HEK293 (cell line): Measurements from ENCODE around the gene KPNA6.

Source experiments
- CTCF ChIP-seq: fragments of 450-650 bp; formaldehyde crosslinking; IDR thresholded peaks from 2 replicates; pipeline ENCODE4 v1.5.1; 2016; ENCODE audit warnings: missing biosample characterization, missing genetic modification characterization
- GLI4 ChIP-seq: fragments of 450-650 bp; formaldehyde crosslinking; IDR thresholded peaks from 2 replicates; pipeline ENCODE4 v1.5.1; 2016; ENCODE audit warnings: missing biosample characterization, missing genetic modification characterization
- GLIS1 ChIP-seq: fragments of 450-650 bp; formaldehyde crosslinking; IDR thresholded peaks from 2 replicates; pipeline ENCODE4 v1.5.1; 2016; ENCODE audit warnings: missing biosample characterization, missing genetic modification characterization
- GLIS2 ChIP-seq: fragments of 450-650 bp; formaldehyde crosslinking; IDR thresholded peaks from 2 replicates; pipeline ENCODE4 v1.5.1; 2016; ENCODE audit warnings: missing biosample characterization, missing genetic modification characterization
- PBX3 ChIP-seq: sonication (generic); formaldehyde crosslinking; IDR thresholded peaks from 2 replicates; pipeline ENCODE4 v1.8.1; 2022; ENCODE audit warnings: mild to moderate bottlenecking, moderate library complexity, missing genetic modification reagents
- PRDM1 ChIP-seq: fragments of 450-650 bp; formaldehyde crosslinking; IDR thresholded peaks from 2 replicates; pipeline ENCODE4; 2016; ENCODE audit warnings: missing biosample characterization, missing genetic modification characterization
- REST ChIP-seq: fragments of 450-650 bp; formaldehyde crosslinking; IDR thresholded peaks from 2 replicates; pipeline ENCODE4 v1.5.1; 2016; ENCODE audit warnings: missing biosample characterization, missing genetic modification characterization
- WT1 ChIP-seq: fragments of 450-650 bp; formaldehyde crosslinking; IDR thresholded peaks from 2 replicates; pipeline ENCODE4 v1.5.1; 2016; ENCODE audit warnings: missing biosample characterization, missing genetic modification characterization
- ZBTB1 ChIP-seq: fragments of 450-650 bp; formaldehyde crosslinking; IDR thresholded peaks from 2 replicates; pipeline ENCODE4 v1.5.1; 2016; ENCODE audit warnings: missing biosample characterization, missing genetic modification characterization
- ZBTB20 ChIP-seq: fragments of 450-650 bp; formaldehyde crosslinking; IDR thresholded peaks from 2 replicates; pipeline ENCODE4 v1.5.1; 2016; ENCODE audit warnings: missing biosample characterization, missing genetic modification characterization
- ZBTB49 ChIP-seq: fragments of 450-650 bp; formaldehyde crosslinking; IDR thresholded peaks from 2 replicates; pipeline ENCODE4 v1.5.1; 2016; ENCODE audit warnings: missing biosample characterization, missing genetic modification characterization, low read depth
- ZFP37 ChIP-seq: fragments of 450-650 bp; formaldehyde crosslinking; IDR thresholded peaks from 2 replicates; pipeline ENCODE4 v1.5.1; 2016; ENCODE audit warnings: missing biosample characterization, missing genetic modification characterization
- ZNF16 ChIP-seq: fragments of 450-650 bp; formaldehyde crosslinking; IDR thresholded peaks from 2 replicates; pipeline ENCODE4 v1.5.1; 2016; ENCODE audit warnings: low read depth, missing biosample characterization, missing genetic modification characterization
- ZNF211 ChIP-seq: fragments of 450-650 bp; formaldehyde crosslinking; IDR thresholded peaks from 2 replicates; pipeline ENCODE4 v1.5.1; 2016; ENCODE audit warnings: low read depth, missing biosample characterization, missing genetic modification characterization
- ZNF24 ChIP-seq: fragments of 450-650 bp; formaldehyde crosslinking; IDR thresholded peaks from 2 replicates; pipeline ENCODE4 v1.5.1; 2016; ENCODE audit warnings: missing biosample characterization, missing genetic modification characterization
- ZNF248 ChIP-seq: fragments of 450-650 bp; formaldehyde crosslinking; IDR thresholded peaks from 2 replicates; pipeline ENCODE4 v1.5.1; 2017; ENCODE audit warnings: missing biosample characterization, missing genetic modification characterization
- ZNF37A ChIP-seq: fragments of 450-650 bp; IDR thresholded peaks from 2 replicates; pipeline ENCODE4 v1.5.1; 2018; ENCODE audit warnings: missing biosample characterization, missing genetic modification characterization
- ZNF391 ChIP-seq: fragments of 450-650 bp; formaldehyde crosslinking; IDR thresholded peaks from 2 replicates; pipeline ENCODE4 v1.5.1; 2016; ENCODE audit warnings: low read depth, missing biosample characterization, missing genetic modification characterization, borderline replicate concordance
- ZNF501 ChIP-seq: fragments of 450-650 bp; formaldehyde crosslinking; IDR thresholded peaks from 2 replicates; pipeline ENCODE4 v1.5.1; 2016; ENCODE audit warnings: missing biosample characterization, missing genetic modification characterization
- ZNF510 ChIP-seq: fragments of 450-650 bp; formaldehyde crosslinking; IDR thresholded peaks from 2 replicates; pipeline ENCODE4 v1.5.1; 2018; ENCODE audit warnings: mild to moderate bottlenecking, missing genetic modification characterization, missing biosample characterization; ENCODE audit not compliant: insufficient replicate concordance
- ZNF521 ChIP-seq: fragments of 450-650 bp; formaldehyde crosslinking; IDR thresholded peaks from 2 replicates; pipeline ENCODE4 v1.5.1; 2017; ENCODE audit warnings: missing biosample characterization, mild to moderate bottlenecking, missing genetic modification characterization
- ZNF555 ChIP-seq: fragments of 450-650 bp; formaldehyde crosslinking; conservative IDR thresholded peaks from 2 replicates; pipeline ENCODE4 v1.5.1; 2017; ENCODE audit warnings: missing biosample characterization, mild to moderate bottlenecking, missing genetic modification characterization, inconsistent platforms
- ZNF561 ChIP-seq: fragments of 450-650 bp; IDR thresholded peaks from 2 replicates; pipeline ENCODE4 v1.5.1; 2018; ENCODE audit warnings: missing biosample characterization, missing genetic modification characterization, borderline replicate concordance
- ZNF610 ChIP-seq: fragments of 450-650 bp; formaldehyde crosslinking; IDR thresholded peaks from 2 replicates; pipeline ENCODE4 v1.5.1; 2016; ENCODE audit warnings: missing biosample characterization, missing genetic modification characterization, borderline replicate concordance
- ZNF645 ChIP-seq: fragments of 450-650 bp; formaldehyde crosslinking; IDR thresholded peaks from 2 replicates; pipeline ENCODE4; 2016; ENCODE audit warnings: missing biosample characterization, missing genetic modification characterization
- ZNF664 ChIP-seq: fragments of 450-650 bp; formaldehyde crosslinking; IDR thresholded peaks from 2 replicates; pipeline ENCODE4 v1.5.1; 2016; ENCODE audit warnings: missing biosample characterization, missing genetic modification characterization
- ZNF701 ChIP-seq: fragments of 450-650 bp; formaldehyde crosslinking; IDR thresholded peaks from 2 replicates; pipeline ENCODE4 v1.5.1; 2016; ENCODE audit warnings: missing biosample characterization, missing genetic modification characterization
- ZNF76 ChIP-seq: fragments of 450-650 bp; formaldehyde crosslinking; IDR thresholded peaks from 2 replicates; pipeline ENCODE4; 2016; ENCODE audit warnings: low read depth, missing biosample characterization, missing genetic modification characterization, borderline replicate concordance
- ZNF791 ChIP-seq: fragments of 450-650 bp; formaldehyde crosslinking; IDR thresholded peaks from 2 replicates; pipeline ENCODE4 v1.5.1; 2016; ENCODE audit warnings: missing biosample characterization, missing genetic modification characterization

KPNA6 gene

GRCh38 chr1:32072622-32073298 is 35.1 kb upstream of the KPNA6 start, which contains the start of gene TMEM39B (continued):
- peak; percentile 40; the same call in 1 of the 2 replicates for TF ChIP-seq ZFP37 (tag by site-specific recombination)
- no peak for TF ChIP-seq ZNF701 (tag by site-specific recombination)
- TF ChIP-seq ZNF555 (tag by site-specific recombination): no peak
- TF ChIP-seq GLI4 (tag by site-specific recombination): no peak
- TF ChIP-seq ZBTB1 (tag by site-specific recombination): no peak
- TF ChIP-seq ZNF561 (tag by site-specific recombination): peak; percentile 60; the same call in 1 of the 2 replicates
- TF ChIP-seq PBX3 (CRISPR knock-in tag): no peak
- no peak for TF ChIP-seq ZNF664 (tag by site-specific recombination)
- no peak; the same call in 1 of the 2 replicates for TF ChIP-seq WT1 (tag by site-specific recombination)
- no peak for TF ChIP-seq REST (tag by site-specific recombination)
- TF ChIP-seq ZBTB20: peak; percentile 45; the same call in 1 of the 2 replicates
- TF ChIP-seq CTCF (tag by site-specific recombination): peak; percentile 10; the same call in 1 of the 2 replicates
- TF ChIP-seq ZNF211 (tag by site-specific recombination): no peak
- no peak for TF ChIP-seq ZNF248
- TF ChIP-seq ZNF791 (tag by site-specific recombination): no peak
- TF ChIP-seq PRDM1 (tag by site-specific recombination): no peak
- TF ChIP-seq GLIS1 (tag by site-specific recombination): peak; percentile 69; the same call in 1 of the 2 replicates
- TF ChIP-seq ZNF610 (tag by site-specific recombination): peak; percentile 88
- peak; percentile 45; the same call in 1 of the 2 replicates for TF ChIP-seq ZNF391 (tag by site-specific recombination)
- peak; percentile 91 for TF ChIP-seq ZNF501
- TF ChIP-seq ZNF16 (tag by site-specific recombination): no peak
- peak; percentile 46; the same call in 1 of the 2 replicates for TF ChIP-seq ZNF76 (tag by site-specific recombination)
- TF ChIP-seq GLIS2: peak; percentile 85
- TF ChIP-seq ZNF37A (tag by site-specific recombination): no peak
- TF ChIP-seq ZNF510: no peak
- TF ChIP-seq ZNF521 (tag by site-specific recombination): no peak
- TF ChIP-seq ZNF24 (tag by site-specific recombination): peak; percentile 44
- TF ChIP-seq ZNF645 (tag by site-specific recombination): no peak
- TF ChIP-seq ZBTB49 (tag by site-specific recombination): no peak
